Globus pallidus (tissue), 1 donor: ENCODE results near the gene CREB1.
"Not testable (repeated sequence)": the region's sequence is repeated elsewhere in the genome, so short reads cannot be mapped to it uniquely, and the experiment has no call there.

Experiments used
- DNase-seq: peaks from one replicate; pipeline ENCODE4 v3.0.0-alpha.2; 2015; ENCODE audit warnings: low spot score

Gene CREB1

DNA sequence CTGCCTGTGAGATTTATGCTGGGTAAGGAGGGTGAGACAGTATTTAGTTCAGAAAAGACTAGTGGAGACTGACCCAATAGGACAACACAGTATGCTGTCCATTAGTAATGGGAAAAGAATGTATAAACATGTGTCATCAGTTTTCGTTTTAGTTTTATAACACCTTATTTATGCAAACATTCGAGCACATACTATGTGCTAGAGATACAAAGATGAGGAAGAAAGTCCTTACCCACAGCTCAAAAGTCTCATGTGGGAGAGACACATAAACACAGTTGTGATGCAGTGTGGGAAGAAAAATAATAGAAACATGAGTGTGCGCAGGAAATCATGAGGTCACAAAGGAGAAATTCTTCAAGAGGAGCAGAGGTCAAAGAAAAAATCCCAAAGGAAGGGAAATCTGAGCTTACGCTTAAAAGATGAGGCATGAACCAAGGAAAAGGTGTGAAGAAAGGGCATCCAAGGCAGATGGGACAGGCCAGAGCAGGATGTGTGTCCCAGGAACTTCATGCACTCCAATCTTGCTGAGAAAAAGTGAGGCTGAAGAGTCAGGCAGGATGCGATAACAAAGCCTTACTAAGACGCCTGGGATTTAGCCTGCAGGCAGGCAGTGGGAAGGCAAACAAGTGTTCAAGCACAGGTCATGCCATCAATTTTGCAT, 87.4 kb downstream of the CREB1 start:
- no peak for DNase-seq

DNA sequence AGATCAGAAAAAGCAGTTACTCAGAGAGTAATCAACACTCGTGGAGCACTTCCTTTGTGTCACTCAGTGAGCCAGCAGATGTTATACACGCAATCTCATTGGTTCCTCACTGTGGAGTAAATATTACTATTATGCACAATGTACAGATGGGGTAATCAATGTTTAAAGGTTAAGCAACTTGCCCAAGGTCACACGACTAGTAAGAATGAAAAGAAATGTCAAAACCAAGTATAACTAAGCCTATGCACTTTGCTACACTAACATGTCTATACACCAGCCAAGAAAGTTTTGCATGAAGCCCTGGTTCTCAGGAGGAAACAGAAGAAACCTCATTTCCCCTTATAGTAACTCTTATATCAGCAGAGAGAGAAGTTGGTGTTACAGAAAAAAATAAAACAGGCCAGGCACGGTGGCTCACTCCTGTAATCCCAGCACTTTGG, 90.0 kb downstream of the CREB1 start:
- DNase-seq, result no peak

DNA sequence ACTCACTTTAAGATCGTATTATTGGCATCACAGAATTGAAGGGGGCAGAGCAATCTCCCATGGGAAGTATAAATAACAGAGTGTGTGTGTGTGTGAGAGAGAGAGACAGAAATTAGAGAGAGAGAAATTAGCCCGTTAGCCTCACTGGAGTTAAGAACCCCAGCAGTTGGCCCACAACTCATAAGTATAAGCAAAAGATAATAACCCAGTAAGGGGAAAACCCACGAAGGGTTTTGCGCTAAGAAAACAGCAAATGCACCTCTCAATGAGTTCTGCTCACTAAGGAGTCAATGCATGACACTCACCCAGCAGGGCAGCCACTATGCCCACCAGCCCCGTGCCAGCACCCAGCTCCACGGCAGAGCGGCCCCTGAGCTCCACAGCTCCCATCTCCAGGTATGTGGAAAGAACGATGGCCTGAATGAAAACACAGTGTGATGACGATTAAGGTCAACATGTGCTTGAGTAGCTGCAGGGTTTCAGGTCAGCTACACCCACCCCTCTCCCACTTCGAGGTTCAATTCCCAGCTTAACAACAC, 91.8 kb downstream of the CREB1 start:
- DNase-seq, result no peak

DNA sequence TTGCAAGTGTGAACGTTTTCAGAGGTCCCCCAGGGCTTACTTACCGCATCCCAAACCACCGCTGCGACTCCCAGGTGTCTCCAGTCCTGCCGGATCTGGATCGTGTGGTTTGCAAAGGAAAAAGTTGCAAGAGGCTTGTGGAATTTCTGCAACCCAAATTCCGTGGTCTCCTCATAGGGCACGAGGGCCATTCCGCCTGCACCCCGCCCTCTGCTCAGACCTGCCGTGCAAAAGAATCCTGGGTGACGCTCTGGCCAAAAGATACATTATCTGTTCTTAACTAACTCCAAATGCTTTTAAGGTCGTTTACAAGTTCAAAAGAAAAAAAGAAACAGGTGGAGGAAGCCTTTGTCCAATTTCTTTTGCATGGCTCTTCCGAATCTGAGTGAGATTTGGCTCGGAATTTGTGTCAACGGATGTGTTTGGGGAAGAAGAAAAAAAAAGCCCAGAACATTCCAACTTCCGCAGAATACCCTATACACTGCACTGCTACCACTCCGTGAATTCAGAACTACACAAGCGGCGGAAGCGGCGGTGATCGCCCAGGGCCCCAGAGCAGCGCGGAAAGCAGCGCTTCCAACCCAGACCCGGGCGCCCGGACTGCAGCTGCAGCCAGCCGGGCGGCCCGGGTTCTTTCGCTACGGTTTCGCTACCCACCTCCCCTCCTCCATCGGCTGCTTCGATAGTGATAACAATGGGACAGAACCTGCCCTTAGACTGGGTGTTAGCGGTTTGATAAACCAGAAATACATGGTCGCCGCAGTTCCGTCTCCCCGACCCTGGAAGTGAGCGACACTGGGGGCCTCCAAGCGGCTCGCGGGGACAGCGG, 94.6 kb downstream of the CREB1 start:
- DNase-seq, result peak; percentile 70

DNA sequence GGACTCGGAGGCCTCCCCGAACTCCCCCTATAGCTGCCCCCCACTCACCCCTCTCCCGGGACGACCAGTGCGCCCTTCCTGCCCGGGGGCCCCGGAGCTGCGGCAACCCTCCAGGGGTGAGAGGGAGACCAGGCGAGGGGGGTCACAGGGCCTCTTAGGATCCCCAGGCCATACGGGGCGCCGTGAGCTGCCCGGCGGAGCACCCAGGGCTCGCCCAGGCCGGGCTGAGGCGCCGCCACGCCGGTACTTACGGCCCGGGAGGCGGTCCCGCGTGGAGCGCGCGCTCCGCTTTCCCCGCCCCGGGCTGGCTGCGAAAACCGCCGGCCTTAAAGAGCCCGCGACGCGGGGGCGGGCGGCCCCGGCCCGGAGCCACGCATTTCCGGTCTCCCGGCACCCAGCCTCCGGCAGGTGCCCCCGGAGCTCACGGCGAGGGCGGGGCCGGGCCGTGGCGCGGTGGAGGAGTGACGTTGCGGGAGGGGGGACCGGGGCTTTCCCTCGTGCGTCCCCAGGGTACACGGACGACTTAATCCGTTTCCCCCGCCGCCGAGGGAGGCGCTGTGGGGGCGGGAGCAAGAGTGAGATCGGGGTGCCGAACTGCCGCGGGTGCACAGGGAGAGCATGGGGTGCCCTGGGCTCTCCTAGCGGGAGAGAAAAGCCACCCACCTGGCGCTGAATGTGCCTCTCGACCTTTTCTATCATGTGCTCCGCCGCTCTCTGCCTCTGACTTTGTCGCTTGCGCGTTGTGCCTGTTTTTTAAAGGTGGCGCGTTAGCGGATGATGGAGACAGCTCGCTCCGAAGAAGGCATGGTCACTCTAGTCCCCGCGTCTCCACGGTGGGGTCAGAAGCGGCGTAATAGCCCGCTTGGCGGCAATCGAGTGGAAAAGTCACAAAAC, 95.5 kb downstream of the CREB1 start, which contains the start of gene METTL21A:
Gene METTL21A (minus strand): TSS at position 381 of the 894 bp plus-strand sequence. CDS start 1,019 bp downstream, outside the sequence.
- DNase-seq, result peak; percentile 87

DNA sequence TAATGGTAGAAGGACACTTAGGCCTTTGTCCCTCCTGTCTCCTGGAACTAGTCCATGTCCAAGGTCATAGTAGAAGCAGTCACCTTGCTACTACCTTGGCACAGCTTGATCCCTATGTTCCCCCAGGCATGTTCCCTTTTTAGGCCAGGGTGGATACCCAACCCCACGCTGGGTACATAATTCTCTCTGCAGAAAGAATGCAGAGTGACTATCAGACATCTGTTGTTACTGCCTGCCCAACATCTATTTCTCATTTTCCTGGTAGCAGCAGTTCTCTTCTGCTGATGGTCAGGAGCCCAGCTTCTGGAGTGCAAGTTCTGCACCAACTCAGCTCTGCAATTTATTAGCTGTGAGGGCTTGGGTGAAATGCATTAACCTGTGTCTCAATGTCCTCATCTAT, 99.8 kb downstream of the CREB1 start:
- DNase-seq, result no peak

DNA sequence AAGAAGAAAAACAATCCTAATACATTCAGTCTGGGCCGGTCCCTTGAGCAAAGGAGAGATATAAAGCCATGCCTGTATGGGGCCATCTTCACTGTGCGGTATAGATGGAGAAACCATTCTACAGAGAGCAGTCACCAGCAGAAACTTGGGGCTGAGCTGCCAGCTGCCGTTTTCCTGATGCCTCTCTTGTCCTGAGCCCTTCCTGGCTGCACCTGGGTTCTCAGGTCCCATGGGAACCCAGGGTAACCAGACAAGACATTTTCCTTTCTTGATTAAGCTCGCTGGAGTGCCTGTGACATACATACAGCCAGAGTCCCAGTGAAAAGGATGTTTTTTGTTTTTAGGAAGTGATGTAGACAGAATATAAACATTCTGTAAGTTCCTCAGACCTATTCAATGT, 100.7 kb downstream of the CREB1 start:
- DNase-seq, result no peak

DNA sequence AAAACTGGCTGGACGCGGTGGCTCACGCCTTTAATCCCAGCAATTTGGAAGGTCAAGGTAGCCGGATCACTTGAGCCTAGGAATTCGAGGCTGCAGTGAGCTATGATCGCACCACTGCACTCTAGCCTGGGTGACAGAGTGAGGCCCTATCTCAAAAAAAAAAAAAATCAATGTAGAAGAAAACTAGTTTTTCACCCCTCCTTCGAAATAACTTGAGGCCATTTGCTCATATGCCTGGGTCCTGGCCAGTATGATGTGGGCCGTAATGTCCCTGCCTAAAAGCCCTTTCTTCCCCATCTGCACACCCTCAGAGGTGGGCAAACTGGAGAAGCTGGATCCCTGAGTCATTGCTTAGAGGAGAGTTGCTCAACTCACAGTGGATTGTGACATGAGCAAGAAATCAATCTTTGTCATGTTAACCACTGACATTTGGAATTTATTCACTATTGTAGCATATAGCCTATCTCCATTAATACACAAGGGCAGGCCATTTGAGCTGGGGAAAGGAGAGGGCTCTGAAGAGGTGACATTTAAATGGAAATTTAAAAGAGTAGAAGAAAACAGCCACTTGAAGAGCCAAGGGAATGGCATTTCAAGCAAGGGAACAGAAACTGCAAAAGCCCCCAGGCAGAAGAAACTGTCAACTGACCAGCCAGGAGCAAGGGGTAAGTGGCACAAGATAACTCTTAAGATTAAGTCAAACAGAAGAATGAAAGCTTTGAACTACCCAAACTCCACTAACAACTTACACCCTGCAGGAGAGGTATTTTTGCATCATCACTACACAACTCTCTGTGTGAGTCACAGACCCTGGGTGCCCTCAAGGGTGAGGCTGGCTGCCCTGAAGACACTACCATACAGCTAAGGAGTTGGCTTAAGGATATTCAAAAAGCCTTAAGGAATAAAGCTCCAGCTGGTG, 103.1 kb downstream of the CREB1 start:
- no peak for DNase-seq

DNA sequence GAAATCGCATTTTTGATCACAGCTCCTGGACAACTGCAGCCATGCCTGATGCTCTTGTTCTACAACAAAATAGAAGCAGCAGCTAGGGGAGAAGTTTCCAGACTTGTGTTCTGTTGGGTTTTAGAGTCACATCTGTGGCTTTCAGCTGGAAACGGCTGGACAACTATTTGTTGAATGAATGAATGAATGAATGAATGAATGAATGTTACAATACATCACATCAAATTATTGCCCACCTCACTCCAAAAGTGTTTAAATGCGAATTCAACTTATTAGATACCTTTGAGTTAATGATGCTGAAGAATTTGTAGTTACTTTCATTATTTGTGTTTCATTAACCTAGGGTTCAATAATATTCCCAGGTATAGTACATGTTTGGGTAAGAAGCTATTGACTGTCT, 103.9 kb downstream of the CREB1 start:
- no peak for DNase-seq

DNA sequence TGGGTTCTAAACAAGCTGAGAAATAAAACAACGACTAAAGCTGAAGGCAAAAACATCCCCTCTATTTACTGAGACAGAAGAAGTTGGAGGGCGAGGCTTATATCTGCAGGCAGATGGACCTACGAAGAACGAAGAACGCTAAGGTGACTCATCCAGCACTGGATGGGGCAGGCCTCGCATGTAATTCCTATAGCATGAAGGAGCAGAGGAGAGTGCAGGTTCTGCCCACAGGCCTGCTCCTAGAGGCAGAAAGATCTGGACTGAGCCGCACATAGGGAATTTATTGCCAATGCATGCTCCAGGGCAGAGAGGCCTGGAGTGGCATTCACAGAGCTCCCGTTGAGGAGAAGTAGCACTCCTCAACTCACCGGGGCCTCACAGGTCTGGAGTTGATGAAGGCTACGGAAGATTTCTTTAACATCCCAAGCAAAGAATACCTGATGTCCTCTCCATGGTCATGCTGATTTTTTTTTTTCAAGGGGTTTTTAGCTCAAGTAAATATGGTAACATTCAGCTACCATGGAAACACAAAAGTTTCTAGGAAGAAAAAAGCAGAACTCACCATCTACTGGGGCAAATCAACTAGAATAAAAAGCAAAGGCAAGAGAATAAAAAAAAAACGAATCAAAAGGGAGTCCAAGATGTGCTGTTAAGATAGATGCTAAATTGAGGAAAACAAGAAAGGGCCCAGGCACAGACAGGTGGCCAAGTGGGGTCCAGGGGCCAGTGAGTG, 105.9 kb downstream of the CREB1 start:
- DNase-seq, result no peak

DNA sequence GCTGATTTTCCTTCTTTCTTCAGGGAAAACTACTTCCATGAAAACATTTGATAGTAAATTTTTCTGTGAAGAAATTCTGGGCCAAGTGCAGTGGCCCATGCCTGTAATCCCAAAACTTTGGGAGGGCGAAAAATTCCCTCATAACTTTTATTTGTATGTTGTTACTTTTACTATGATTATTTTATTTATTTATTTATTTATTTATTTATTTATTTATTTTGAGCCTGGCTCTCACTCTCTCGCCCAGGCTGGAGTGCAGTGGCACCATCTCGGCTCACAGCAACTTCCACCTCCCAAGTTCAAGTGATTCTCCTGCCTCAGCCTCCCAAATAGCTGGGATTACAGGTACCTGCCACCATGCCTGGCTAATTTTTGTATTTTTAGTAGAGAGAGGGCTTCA, 109.5 kb downstream of the CREB1 start:
- DNase-seq, result not testable (repeated sequence)

DNA sequence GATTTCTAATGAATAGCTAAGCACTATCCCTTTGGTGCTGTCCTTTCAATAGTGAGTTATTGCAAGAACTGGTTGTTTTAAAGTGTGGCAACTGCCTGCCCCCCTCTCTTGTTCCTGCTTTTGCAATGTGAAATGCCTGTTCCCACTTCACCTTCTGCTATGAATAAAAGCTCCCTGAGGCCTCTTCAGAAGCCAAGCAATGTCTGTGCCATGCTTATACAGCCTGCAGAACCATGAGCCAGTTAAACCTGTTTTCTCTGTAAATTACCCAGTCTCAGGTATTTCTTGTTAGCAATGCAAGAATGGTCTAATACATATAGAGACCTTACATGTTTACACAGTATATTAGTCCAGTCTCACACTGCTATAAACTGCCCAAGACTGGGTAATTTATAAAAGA, 110.4 kb downstream of the CREB1 start:
- DNase-seq, result no peak

DNA sequence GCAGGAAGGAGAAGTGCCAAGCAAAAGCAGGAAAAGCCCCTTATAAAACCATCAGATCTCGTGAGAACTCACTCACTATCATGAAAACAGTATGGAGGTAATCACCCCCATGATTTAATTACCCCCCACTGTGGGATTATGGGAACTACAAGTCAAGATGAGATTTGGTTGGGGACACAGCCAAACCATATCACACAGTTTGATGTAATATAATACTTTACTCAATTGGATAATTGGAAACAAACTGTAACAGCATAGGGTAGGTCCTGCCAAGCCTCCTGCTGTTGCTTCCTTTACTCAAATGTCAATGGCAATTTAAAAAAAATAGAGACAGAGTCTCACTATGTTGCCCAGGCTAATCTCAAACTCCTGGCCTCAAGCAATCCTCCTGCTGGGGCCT, 110.9 kb downstream of the CREB1 start:
- no peak for DNase-seq

DNA sequence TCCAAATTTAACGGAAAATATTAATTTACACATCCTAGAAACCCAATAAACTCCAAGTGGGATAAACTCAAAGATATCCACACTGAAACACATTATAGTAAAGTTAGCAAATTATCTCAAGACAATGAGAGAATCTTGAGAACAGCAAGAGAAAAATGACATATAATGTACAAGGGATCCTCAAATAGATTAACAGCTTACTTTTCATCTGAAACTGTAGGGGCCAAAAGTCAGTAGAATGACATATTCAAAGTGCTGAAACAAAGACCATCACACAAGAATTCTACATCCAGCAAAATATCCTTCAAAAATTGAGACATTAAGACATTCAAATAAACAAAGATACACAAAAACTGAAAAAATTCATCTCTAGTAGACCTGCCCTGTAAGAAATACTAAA, 114.1 kb downstream of the CREB1 start:
- DNase-seq, result no peak

DNA sequence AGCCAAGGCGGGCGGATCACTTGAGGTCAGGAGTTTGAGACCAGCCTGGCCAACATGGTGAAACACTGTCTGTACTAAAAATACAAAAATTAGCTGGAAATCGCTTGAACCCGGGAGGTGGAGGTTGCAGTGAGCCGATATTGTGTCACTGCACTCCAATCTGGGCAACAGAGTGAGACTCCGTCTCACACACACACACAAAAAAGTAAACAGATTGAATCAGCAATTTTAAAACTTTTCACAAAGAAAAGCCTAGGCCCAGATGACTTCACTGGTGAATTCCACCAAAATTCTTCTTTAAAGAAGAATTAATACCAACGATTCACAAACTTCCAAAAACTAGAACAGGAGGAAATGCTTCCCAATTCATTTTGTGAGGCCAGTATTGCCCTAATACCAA, 116.8 kb downstream of the CREB1 start:
- not testable (repeated sequence) for DNase-seq
